MCF 10A (cell line): ENCODE measurements around the gene APOBEC3G. TPM values are rescaled to one million over a fixed set of nuclear protein-coding genes. Genes with fewer than 3 reads are reported as not detected.

Experiments used
- BruUV-seq: library from RNA; stranded (reverse); fragments of 400-500 nt; replicated peaks from 2 replicates; lab custom pipeline; 2021; lab: Mats Ljungman, UMichigan
- CTCF ChIA-PET: fragments of 300-600 bp; sonication (Branson Sonifier 250); formaldehyde crosslinking; extraction: SDS; loops from one replicate; lab custom pipeline; 2021; ENCODE audit warnings: antibody characterized with exemption, inconsistent platforms; lab: Yijun Ruan, JAX
- POLR2A ChIA-PET: fragments of 300-600, 350-650 bp; sonication (Branson Sonifier 250); formaldehyde crosslinking; extraction: SDS; loops from one replicate; lab custom pipeline; 2020; ENCODE audit warnings: antibody characterized with exemption, inconsistent platforms; lab: Yijun Ruan, JAX
- DNase-seq: peaks from one replicate; pipeline ENCODE4 v3.0.0-alpha.2; 2018; ENCODE audit not compliant: unreplicated experiment
- H3K27ac Mint-ChIP-seq: one replicate; pipeline ENCODE4 v1.8.0; 2022; ENCODE audit warnings: mild to moderate bottlenecking, low read depth, mixed read lengths; ENCODE audit not compliant: unreplicated experiment
- H3K27me3 Mint-ChIP-seq: one replicate; pipeline ENCODE4 v1.8.0; 2022; ENCODE audit warnings: mixed read lengths; ENCODE audit not compliant: insufficient read depth, unreplicated experiment
- H3K36me3 Mint-ChIP-seq: one replicate; pipeline ENCODE4 v1.8.0; 2022; ENCODE audit warnings: mild to moderate bottlenecking, moderate library complexity, mixed read lengths; ENCODE audit not compliant: insufficient read depth, unreplicated experiment
- H3K4me1 Mint-ChIP-seq: one replicate; pipeline ENCODE4 v1.8.0; 2022; ENCODE audit warnings: mixed read lengths; ENCODE audit not compliant: insufficient read depth, unreplicated experiment
- H3K4me3 Mint-ChIP-seq: one replicate; pipeline ENCODE4 v1.8.0; 2022; ENCODE audit warnings: mild to moderate bottlenecking, moderate library complexity, mixed read lengths; ENCODE audit not compliant: unreplicated experiment
- H3K9me3 Mint-ChIP-seq: one replicate; pipeline ENCODE4 v1.8.0; 2022; ENCODE audit warnings: mixed read lengths; ENCODE audit not compliant: unreplicated experiment
- CTCF ChIP-seq: fragments of 200-600 bp; IDR thresholded peaks from one replicate; pipeline ENCODE4 v1.8.0; 2022; ENCODE audit warnings: antibody characterized with exemption, mild to moderate bottlenecking; ENCODE audit not compliant: unreplicated experiment
- intact Hi-C: fragments of 100-400 bp; cut with micrococcal nuclease; formaldehyde crosslinking; loops from 2 replicates; pipeline ENCODE4 v1.14.1; 2022
- total RNA-seq: library from RNA; stranded (reverse); gene quantifications from 2 replicates; pipeline ENCODE4 v1.2.3, GENCODE V29; 2022

Gene APOBEC3G
- total RNA-seq, 1 experiment from 2014 or later = 0.49 TPM

- Mint-ChIP-seq H3K4me3 (no peak overlapping the region), H3K27me3 (no peaks in the 10 kb centered on the region), H3K4me1 (no peaks in the 10 kb centered on the region), H3K27ac (no peak overlapping the region), H3K9me3 (no peaks in the 10 kb centered on the region), H3K36me3 (no peaks in the 10 kb centered on the region)
- ChIA-PET CTCF (interaction anchor here (0.7 to 2.3 kb wide), 6 partner anchors 104 to 361 kb away, joined by 3 to 16 read pairs (median 4); no protein-coding TSS in a partner anchor), POLR2A (interaction anchor here (1.6 kb wide), 1 partner anchor 246 kb away, joined by 5 read pairs; the partner anchor contains the start of gene CBX6)
- peak; percentile 71 for DNase-seq
- TF ChIP-seq CTCF = peak; percentile 41
- no TSS peak for BruUV-seq
- intact Hi-C loops = no loop called here
Measured at GRCh38 chr22:39117585-39118191, 40.6 kb downstream of the APOBEC3G start.

- CTCF ChIA-PET = interaction anchor here (1.0 to 3.1 kb wide), 4 partner anchors 45 to 251 kb away, joined by 3 to 29 read pairs (median 4); no protein-coding TSS in a partner anchor
- Mint-ChIP-seq H3K9me3 (no peaks in the 10 kb centered on the region), H3K27me3 (no peaks in the 10 kb centered on the region), H3K4me1 (no peaks in the 10 kb centered on the region), H3K36me3 (no peaks in the 10 kb centered on the region), H3K27ac (no peak overlapping the region), H3K4me3 (no peak overlapping the region)
- TF ChIP-seq CTCF = no peak
- intact Hi-C loops = loop anchor here (5.0 kb wide), 1 partner anchor 354 kb away; no protein-coding TSS in a partner anchor
- BruUV-seq = no TSS peak
- DNase-seq = no peak
- POLR2A ChIA-PET = no interaction called here
Measured at GRCh38 chr22:39120983-39121382, 43.9 kb downstream of the APOBEC3G start.

DNA sequence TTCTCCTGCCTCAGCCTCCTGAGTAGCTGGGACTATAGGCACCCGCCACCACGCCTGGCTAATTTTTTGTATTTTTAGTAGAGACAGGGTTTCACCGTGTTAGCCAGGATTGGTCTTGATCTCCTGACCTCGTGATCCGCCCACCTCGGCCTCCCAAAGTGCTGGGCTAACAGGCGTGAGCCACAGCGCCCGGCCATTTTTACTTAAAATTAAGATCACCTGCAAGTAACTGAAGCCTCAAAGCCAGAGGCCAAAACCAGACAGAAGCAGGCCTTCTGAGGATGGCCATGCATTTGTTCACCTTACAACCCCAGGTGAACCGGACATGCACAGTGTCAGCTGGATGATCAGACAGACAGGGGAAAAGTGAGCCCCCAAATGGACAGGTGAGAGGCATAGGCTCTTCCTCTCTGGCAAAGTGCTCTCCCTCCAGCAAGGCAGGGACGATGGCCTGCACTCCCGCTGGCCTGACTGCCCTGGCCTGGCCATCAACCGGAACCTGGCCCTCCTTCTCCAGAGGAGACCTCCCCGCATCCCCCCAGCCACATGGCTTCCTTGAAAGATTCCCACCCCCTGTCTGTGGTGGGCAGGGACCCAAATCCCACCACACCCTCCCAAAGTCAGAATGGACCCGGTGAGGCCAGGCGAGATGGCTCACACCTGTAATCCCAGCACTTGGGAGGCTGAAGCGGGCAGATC lies 45.8 kb downstream of the APOBEC3G start:
- Mint-ChIP-seq H3K36me3 (no peaks in the 10 kb centered on the region), H3K9me3 (no peaks in the 10 kb centered on the region), H3K4me1 (no peaks in the 10 kb centered on the region), H3K27me3 (no peaks in the 10 kb centered on the region), H3K27ac (no peak overlapping the region), H3K4me3 (no peak overlapping the region)
- ChIA-PET CTCF (interaction anchor here (0.6 to 3.1 kb wide), 6 partner anchors 127 to 357 kb away, joined by 3 to 29 read pairs (median 3); no protein-coding TSS in a partner anchor), POLR2A (no interaction called here)
- BruUV-seq = no TSS peak
- no peak for DNase-seq
- intact Hi-C loops = loop anchor here (1.0 to 5.0 kb wide), 4 partner anchors 109 to 356 kb away; partner anchors contain the start of gene APOBEC3C
- no peak for TF ChIP-seq CTCF
